Nasal cavity respiratory epithelium epithelial cell of viscerocranial mucosa (primary cell): ENCODE measurements around the gene ATF7IP2. TPM values are rescaled to one million over a fixed set of nuclear protein-coding genes. Genes with fewer than 3 reads are reported as not detected.

ENCODE experiments used
- total RNA-seq: library from RNA; depleted of rRNA; stranded (reverse); fragments of >200 nt; gene quantifications from 2 replicates; pipeline ENCODE4 v1.2.3, GENCODE V29; 2014

The ATF7IP2 gene
- 4.1 and 7.9 TPM in 2 replicates for total RNA-seq

GRCh38 chr16:10385725-10386516 lies at the start of gene ATF7IP2:
ATF7IP2 (plus strand) TSS chr16:10386061; CDS start chr16:10430621, 44,560 bp downstream.

Other genes starting within 250 kb of the ATF7IP2 start
- gene GRIN2A, start 203.6 kb upstream of the ATF7IP2 start, total RNA-seq = under 0.01 TPM in 1 of 2 replicates, not detected in the other
- gene EMP2, start 194.5 kb downstream of the ATF7IP2 start, total RNA-seq = 13.0 and 33.9 TPM in 2 replicates